ENCODE data around the gene GNG7.

- TF ChIP-seq, protein P1, sequence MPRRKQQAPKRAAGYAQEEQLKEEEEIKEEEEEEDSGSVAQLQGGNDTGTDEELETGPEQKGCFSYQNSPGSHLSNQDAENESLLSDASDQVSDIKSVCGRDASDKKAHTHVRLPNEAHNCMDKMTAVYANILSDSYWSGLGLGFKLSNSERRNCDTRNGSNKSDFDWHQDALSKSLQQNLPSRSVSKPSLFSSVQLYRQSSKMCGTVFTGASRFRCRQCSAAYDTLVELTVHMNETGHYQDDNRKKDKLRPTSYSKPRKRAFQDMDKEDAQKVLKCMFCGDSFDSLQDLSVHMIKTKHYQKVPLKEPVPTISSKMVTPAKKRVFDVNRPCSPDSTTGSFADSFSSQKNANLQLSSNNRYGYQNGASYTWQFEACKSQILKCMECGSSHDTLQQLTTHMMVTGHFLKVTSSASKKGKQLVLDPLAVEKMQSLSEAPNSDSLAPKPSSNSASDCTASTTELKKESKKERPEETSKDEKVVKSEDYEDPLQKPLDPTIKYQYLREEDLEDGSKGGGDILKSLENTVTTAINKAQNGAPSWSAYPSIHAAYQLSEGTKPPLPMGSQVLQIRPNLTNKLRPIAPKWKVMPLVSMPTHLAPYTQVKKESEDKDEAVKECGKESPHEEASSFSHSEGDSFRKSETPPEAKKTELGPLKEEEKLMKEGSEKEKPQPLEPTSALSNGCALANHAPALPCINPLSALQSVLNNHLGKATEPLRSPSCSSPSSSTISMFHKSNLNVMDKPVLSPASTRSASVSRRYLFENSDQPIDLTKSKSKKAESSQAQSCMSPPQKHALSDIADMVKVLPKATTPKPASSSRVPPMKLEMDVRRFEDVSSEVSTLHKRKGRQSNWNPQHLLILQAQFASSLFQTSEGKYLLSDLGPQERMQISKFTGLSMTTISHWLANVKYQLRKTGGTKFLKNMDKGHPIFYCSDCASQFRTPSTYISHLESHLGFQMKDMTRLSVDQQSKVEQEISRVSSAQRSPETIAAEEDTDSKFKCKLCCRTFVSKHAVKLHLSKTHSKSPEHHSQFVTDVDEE (CRISPR knock-in tag; IDR thresholded peaks at IDR 0.05), result no peak
- TF ChIP-seq ISL1 (CRISPR knock-in tag; IDR thresholded peaks at IDR 0.05), result no peak
- TF ChIP-seq ZNF70 (CRISPR knock-in tag; IDR thresholded peaks at IDR 0.05), result no peak
- no peak for TF ChIP-seq CREB5 (CRISPR knock-in tag; IDR thresholded peaks at IDR 0.05; ENCODE audit: low read depth)
- no peak for TF ChIP-seq ZNF565 (CRISPR knock-in tag; conservative IDR thresholded peaks at IDR 0.05; ENCODE audit: low read depth)
- TF ChIP-seq TCF4 (CRISPR knock-in tag; IDR thresholded peaks at IDR 0.05; ENCODE audit: borderline replicate concordance), result no peak
- TF ChIP-seq SNAI2 (CRISPR knock-in tag; IDR thresholded peaks at IDR 0.05), result no peak
- TF ChIP-seq ARNTL (CRISPR knock-in tag; IDR thresholded peaks at IDR 0.05; ENCODE audit: borderline replicate concordance, low read depth), result no peak
- TF ChIP-seq, protein P2, sequence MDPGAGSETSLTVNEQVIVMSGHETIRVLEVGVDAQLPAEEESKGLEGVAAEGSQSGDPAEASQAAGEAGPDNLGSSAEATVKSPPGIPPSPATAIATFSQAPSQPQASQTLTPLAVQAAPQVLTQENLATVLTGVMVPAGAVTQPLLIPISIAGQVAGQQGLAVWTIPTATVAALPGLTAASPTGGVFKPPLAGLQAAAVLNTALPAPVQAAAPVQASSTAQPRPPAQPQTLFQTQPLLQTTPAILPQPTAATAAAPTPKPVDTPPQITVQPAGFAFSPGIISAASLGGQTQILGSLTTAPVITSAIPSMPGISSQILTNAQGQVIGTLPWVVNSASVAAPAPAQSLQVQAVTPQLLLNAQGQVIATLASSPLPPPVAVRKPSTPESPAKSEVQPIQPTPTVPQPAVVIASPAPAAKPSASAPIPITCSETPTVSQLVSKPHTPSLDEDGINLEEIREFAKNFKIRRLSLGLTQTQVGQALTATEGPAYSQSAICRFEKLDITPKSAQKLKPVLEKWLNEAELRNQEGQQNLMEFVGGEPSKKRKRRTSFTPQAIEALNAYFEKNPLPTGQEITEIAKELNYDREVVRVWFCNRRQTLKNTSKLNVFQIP (CRISPR knock-in tag; IDR thresholded peaks at IDR 0.05; ENCODE audit: borderline replicate concordance, low read depth), result no peak
- TF ChIP-seq OSR1 (CRISPR knock-in tag; IDR thresholded peaks at IDR 0.05), result no peak
- TF ChIP-seq ZFP3 (CRISPR knock-in tag; IDR thresholded peaks at IDR 0.05), result no peak
- no peak for TF ChIP-seq ZFP30 (CRISPR knock-in tag; IDR thresholded peaks at IDR 0.05)
Observed at GRCh38 chr19:2703691-2704216, 1.3 kb upstream of the GNG7 start.
